ENCODE results near the gene PTPRE.

The PTPRE gene

GRCh38 chr10:127878475-127879055 is 28.3 kb upstream of the PTPRE start:
- peaks cover 6% of the 10 kb centered on the region for H3K27me3 ChIP-seq (ENCODE audit: control insufficient read depth, low read length)
- no peaks in the 10 kb centered on the region for H3K9me3 ChIP-seq (ENCODE audit: control insufficient read depth, insufficient read depth, low read length)
- no peaks in the 10 kb centered on the region for H3K9me2 ChIP-seq (replicated peaks; ENCODE audit: control insufficient read depth, low read length)
- TF ChIP-seq CTCF (IDR thresholded peaks at IDR 0.05; ENCODE audit: low read depth, low read length, poor library complexity, severe bottlenecking), result no peak
- TF ChIP-seq EZH2phosphoT487 (IDR thresholded peaks at IDR 0.05; ENCODE audit: borderline replicate concordance, low read length), result no peak
- H3K4me1 ChIP-seq (ENCODE audit: control insufficient read depth, low read length), result no peaks in the 10 kb centered on the region
- H3K79me2 ChIP-seq (ENCODE audit: control insufficient read depth, low read length), result no peaks in the 10 kb centered on the region
- no peak overlapping the region for H3K4me3 ChIP-seq (ENCODE audit: low read length)
- no peak overlapping the region for H3K4me2 ChIP-seq (ENCODE audit: low read length)
- no peaks in the 10 kb centered on the region for H3K36me3 ChIP-seq (ENCODE audit: control insufficient read depth, low read length)
- no peaks in the 10 kb centered on the region for H4K20me1 ChIP-seq (ENCODE audit: control insufficient read depth, insufficient read depth, low read depth, low read length)
- H3F3A ChIP-seq (ENCODE audit: control insufficient read depth, insufficient read depth), result no peaks in the 10 kb centered on the region
- no peak overlapping the region for H3K27ac ChIP-seq (ENCODE audit: low read depth, low read length)

DNA sequence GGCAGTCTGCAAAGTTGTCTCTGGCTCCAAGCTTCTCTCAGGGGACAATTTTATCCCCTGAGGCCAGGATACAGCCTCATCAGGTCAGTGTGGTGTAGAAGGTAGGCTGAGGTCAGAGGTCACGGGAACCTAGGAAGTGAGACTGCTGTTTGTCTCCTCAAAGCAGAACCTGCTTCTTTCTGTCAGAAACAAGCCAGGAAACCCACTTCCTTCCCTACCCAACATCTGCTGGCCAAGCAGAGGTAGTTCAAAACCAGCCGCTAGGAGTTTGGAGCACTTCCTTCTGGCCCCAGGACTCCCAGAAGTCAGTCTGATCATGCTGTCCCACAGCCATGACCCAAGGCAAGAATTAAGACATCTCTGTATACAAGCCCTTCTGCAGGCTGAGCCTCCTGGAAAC is 26.3 kb upstream of the PTPRE start:
- peaks cover 6% of the 10 kb centered on the region for H3K27me3 ChIP-seq (ENCODE audit: control insufficient read depth, low read length)
- H3K4me1 ChIP-seq (ENCODE audit: control insufficient read depth, low read length), result no peaks in the 10 kb centered on the region
- H3K4me3 ChIP-seq (ENCODE audit: low read length), result no peak overlapping the region
- no peaks in the 10 kb centered on the region for H3F3A ChIP-seq (ENCODE audit: control insufficient read depth, insufficient read depth)
- no peaks in the 10 kb centered on the region for H3K36me3 ChIP-seq (ENCODE audit: control insufficient read depth, low read length)
- no peak overlapping the region for H3K27ac ChIP-seq (ENCODE audit: low read depth, low read length)
- H3K4me2 ChIP-seq (ENCODE audit: low read length), result no peak overlapping the region
- H4K20me1 ChIP-seq (ENCODE audit: control insufficient read depth, insufficient read depth, low read depth, low read length), result no peaks in the 10 kb centered on the region
- no peaks in the 10 kb centered on the region for H3K79me2 ChIP-seq (ENCODE audit: control insufficient read depth, low read length)
- H3K9me3 ChIP-seq (ENCODE audit: control insufficient read depth, insufficient read depth, low read length), result no peaks in the 10 kb centered on the region
- no peaks in the 10 kb centered on the region for H3K9me2 ChIP-seq (replicated peaks; ENCODE audit: control insufficient read depth, low read length)
- no peak for TF ChIP-seq CTCF (IDR thresholded peaks at IDR 0.05; ENCODE audit: low read depth, low read length, poor library complexity, severe bottlenecking)
- TF ChIP-seq EZH2phosphoT487 (IDR thresholded peaks at IDR 0.05; ENCODE audit: borderline replicate concordance, low read length), result no peak

- no peaks in the 10 kb centered on the region for H3K9me3 ChIP-seq (ENCODE audit: control insufficient read depth, insufficient read depth, low read length)
- H3K4me1 ChIP-seq (ENCODE audit: control insufficient read depth, low read length), result no peaks in the 10 kb centered on the region
- TF ChIP-seq CTCF (IDR thresholded peaks at IDR 0.05; ENCODE audit: low read depth, low read length, poor library complexity, severe bottlenecking) (no peak), EZH2phosphoT487 (IDR thresholded peaks at IDR 0.05; ENCODE audit: borderline replicate concordance, low read length) (no peak)
- H3F3A ChIP-seq (ENCODE audit: control insufficient read depth, insufficient read depth), result no peaks in the 10 kb centered on the region
- no peaks in the 10 kb centered on the region for H3K79me2 ChIP-seq (ENCODE audit: control insufficient read depth, low read length)
- no peak overlapping the region for H3K4me3 ChIP-seq (ENCODE audit: low read length)
- H3K27me3 ChIP-seq (ENCODE audit: control insufficient read depth, low read length), result peaks cover under 1% of the 10 kb centered on the region; the same call in 1 of the 2 replicates
- no peak overlapping the region for H3K4me2 ChIP-seq (ENCODE audit: low read length)
- no peaks in the 10 kb centered on the region for H3K9me2 ChIP-seq (replicated peaks; ENCODE audit: control insufficient read depth, low read length)
- H4K20me1 ChIP-seq (ENCODE audit: control insufficient read depth, insufficient read depth, low read depth, low read length), result no peaks in the 10 kb centered on the region
- H3K27ac ChIP-seq (ENCODE audit: low read depth, low read length), result no peak overlapping the region
- H3K36me3 ChIP-seq (ENCODE audit: control insufficient read depth, low read length), result no peaks in the 10 kb centered on the region
Observed at GRCh38 chr10:127881262-127881661, 25.6 kb upstream of the PTPRE start.
